Posterior cingulate gyrus (tissue), 11 donors: ENCODE results near the gene PTK6.

Experiments used
- DNase-seq, 10 donors: peaks; one replicate each; pipeline versions ENCODE4 v3.0.0 to v3.0.0-alpha.2; 2020 to 2021; ENCODE audit warnings: mixed read lengths in 3 of 10
- intact Hi-C: fragments of 100-400 bp; cut with DNase I; formaldehyde crosslinking; loops from one replicate; pipeline ENCODE4 v1.15.1; 2023

The PTK6 gene

GRCh38 chr20:63545814-63546213 lies 8.6 kb upstream of the PTK6 start:
- DNase-seq: no peak
- intact Hi-C loops: no loop called here

DNA sequence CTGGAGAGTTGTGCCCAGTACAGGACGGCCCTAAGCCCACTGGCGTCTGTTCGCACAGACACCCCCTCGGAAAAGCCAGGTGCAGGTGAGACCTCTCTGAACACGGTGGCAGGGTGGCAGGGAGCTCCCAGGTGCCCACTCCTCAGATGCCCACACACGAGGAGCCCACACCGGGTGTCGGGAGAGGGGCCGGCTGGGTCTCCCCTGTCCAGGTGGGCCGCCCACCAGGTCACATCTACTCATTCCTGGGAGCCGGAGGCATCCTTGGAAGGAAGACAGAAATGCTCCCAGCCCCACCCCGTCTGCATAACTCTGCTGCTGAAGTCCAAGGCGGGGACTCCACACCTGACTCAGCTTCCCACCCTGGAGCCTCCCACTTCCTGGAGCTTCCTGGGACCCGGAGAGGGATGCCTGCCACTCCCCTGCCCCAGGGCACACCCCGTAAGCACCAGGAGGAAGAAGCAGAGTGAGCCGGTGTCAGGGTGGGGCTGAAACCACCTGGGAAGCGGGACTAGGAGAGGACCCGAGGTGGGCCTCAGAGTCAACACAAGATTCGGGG lies 7.9 kb upstream of the PTK6 start:
- DNase-seq: no peak
- intact Hi-C loops: no loop called here

DNA sequence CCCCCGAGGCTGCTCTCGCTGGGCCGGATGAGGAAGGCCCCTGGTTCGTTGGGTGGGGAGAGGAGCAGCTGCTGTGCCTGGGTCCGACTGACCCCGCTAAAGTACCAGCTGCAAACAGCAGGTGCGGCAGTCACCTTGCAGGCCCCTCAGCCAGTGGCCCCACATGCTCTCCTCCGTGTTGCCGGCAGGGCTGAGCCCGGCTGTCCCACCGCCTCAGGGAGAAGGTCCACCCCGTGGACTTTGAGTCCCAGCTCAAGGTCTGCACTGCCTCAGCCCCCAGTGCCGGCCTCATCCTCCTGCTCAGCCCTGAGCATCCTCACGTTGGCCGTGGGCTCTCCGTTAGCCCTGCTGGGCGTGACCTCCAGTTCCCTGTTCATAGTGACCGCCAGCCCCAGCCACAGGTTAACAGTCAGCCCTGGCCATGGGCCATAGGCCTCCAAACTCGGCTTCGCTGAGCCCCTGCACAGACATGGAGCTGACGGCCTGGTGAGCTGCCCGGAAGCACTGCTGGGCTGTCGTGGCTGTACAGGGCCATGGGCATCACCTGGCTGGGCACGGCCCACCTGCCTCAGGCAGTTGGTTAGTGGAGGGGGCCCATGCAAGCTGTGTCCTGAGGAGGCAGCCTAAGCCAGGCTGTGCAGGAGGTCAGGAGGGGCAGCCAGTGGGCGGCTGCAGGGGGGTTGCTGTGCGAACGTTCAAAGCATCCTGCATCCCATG lies 7.2 kb upstream of the PTK6 start:
- no peak for DNase-seq

GRCh38 chr20:63543733-63544132 lies 6.6 kb upstream of the PTK6 start:
- intact Hi-C loops: no loop called here
- DNase-seq: no peak

More for the DNA sequence above, 7.2 kb upstream of the PTK6 start:
- intact Hi-C loops: no loop called here

GRCh38 chr20:63543131-63543530 lies 6.0 kb upstream of the PTK6 start:
- intact Hi-C loops: no loop called here

GRCh38 chr20:63542696-63543095 lies 5.5 kb upstream of the PTK6 start:
- no peak for DNase-seq
- intact Hi-C loops: no loop called here

More at GRCh38 chr20:63543131-63543530, 6.0 kb upstream of the PTK6 start:
- no peak for DNase-seq

DNA sequence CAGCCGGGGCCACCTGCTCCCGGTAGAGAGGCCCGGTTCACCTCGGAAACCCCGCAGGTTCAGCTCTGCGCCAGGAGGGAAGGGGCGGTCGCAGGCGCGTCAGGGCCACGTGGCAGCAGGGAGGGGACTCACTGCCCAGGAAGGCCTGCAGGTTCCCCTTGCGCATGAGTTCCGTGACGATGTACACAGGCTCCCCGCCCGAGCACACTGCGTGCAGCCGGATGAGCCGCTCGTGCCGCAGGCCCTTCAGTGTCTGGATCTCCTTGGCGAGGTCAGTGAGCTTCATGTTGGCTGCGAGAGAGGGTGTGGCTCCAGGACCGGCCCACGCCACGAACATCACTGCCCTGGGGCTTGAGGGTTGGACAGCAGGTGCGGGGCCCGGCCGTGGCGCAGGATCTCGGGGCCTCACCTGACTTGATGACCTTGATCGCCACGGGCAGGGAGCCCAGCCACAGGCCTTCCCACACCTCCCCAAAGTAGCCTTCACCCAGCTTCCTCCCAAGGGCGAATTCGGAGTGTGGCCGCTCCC lies 4.9 kb upstream of the PTK6 start:
- intact Hi-C loops: no loop called here
- DNase-seq: no peak

DNA sequence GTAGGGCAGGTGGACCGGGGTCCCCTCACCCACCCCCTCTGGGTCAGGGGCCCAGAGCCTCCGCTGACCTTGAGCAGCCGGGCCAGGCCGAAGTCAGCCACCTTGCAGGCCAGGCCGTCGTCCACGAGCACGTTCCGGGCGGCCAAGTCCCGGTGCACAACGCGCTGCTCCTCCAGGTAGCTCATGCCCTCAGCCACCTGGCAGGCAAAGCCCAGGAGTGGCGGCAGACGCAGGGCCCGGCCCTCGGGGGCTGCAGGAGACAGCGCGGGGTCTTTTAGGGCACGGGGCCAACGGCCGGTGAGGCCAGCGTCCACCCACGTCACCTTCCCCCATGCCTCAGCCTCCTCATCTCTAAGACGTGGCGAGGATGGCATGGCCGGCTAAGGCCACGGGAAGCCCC lies 4.2 kb upstream of the PTK6 start:
- intact Hi-C loops: no loop called here
- DNase-seq: no peak

DNA sequence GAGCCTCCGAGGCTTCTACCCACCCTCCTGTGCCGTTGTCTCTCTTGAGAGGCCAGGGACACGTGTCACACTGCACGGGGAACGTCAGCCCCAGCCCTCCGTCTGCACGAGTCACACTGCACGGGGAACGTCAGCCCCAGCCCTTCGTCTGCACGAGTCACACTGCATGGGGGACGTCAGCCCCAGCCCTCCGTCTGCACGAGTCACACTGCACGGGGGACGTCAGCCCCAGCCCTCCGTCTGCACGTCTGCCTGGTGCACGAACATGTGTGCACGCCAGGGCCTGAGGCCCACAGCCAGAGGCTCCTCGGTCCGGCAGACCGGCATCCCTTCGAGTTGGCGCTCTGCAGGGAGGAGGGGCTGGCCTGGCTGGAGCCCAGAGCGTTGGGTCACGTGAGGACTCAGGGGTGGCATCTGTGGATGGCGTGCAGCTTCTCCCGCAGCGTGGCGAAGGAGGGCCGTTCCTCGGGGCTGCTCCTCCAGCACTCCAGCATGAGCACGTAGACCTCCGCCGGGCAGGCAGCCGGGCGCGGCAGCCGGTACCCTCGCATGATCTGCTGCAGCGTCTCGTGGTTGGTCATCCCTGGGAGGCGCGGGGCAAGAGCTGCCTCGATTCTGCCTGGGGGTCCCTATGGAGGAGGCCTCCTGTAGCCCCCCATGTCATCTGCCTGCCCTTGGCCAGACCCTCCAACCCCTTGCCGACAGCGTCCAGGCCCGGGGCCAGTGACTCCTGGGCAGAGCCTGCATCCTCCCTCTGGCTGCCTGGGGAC lies 3.4 kb upstream of the PTK6 start:
- DNase-seq: peak in 7 of 10 donors; percentile 30 to 92 (median 56)

GRCh38 chr20:63539441-63540370 lies 2.5 kb upstream of the PTK6 start:
- DNase-seq: no peak
- intact Hi-C loops: loop anchor here (2.0 kb wide), 1 partner anchor 325 kb away; the partner anchor contains the start of gene TPD52L2

More for the DNA sequence above, 3.4 kb upstream of the PTK6 start:
- intact Hi-C loops: no loop called here

DNA sequence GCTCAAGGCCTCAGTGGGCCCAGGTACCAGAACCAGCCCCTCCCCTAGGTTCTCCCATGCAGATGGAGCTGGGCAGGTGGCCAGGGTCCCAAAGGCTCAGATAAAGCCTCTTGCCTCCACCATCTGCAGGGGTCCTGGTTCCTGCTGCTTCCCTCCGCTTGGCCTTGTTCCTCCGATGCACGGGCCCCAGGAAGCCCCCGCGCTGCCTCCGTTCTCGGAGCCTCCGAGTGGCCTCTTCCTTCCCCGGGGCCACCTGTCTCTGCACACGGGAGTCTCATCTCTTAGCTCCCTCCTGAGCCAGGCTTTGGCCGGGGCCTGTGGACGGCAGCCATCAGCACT lies 1.9 kb upstream of the PTK6 start:
- intact Hi-C loops: loop anchor here (2.0 kb wide), 1 partner anchor 326 kb away; the partner anchor contains the start of gene TPD52L2
- DNase-seq: no peak

DNA sequence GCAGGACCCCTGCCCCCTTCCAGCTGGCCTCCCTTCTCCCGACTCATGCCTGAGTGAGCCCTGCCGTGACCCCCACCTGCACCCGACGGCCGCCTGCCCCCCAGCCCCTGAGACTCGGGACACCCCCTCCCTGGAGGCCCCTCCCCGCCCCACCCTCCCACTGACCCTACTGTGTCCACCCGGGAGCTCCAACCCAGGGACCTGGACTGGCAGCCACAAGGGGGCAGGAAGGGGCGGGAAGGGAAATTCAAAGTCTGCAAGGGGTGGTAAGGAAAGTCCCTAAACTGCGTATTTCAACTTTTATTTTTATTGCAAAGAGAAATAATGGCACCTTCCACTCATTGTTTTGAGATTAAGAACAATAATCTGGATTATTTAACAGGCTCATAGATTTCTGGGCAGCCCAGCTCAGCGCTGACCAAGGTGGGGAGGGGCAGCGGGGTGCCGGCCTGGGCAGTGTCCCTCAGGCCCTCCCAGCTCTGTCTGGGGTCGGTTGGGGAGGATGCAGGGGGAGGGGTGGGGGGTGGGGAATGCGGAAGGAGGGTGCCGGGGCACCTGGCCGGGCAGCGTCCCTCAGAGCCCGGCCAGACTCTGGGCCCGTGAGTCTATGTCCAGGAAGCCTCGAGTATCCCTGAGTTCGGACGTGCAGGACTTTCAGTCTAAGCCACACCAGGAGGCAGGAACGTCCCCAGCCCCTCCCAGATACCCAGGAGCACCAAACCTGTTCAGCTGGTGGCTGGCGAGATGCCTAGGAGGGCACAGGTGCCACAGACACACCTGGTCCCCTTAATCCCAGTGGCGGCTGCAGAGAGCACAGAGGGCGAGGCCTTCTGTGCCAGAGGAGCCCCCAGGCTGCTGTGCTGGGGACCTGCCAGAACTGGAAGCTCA lies 1.3 kb upstream of the PTK6 start:
- intact Hi-C loops: loop anchor here (1.0 to 2.0 kb wide), 2 partner anchors 326 to 435 kb away; partner anchors contain the start of gene TPD52L2
- no peak for DNase-seq

GRCh38 chr20:63537525-63538203 lies 488 bp upstream of the PTK6 start:
- DNase-seq: peak; percentile 47 to 96 (median 73)
- intact Hi-C loops: loop anchor here (1.0 to 2.0 kb wide), 2 partner anchors 327 to 436 kb away; partner anchors contain the start of gene TPD52L2

DNA sequence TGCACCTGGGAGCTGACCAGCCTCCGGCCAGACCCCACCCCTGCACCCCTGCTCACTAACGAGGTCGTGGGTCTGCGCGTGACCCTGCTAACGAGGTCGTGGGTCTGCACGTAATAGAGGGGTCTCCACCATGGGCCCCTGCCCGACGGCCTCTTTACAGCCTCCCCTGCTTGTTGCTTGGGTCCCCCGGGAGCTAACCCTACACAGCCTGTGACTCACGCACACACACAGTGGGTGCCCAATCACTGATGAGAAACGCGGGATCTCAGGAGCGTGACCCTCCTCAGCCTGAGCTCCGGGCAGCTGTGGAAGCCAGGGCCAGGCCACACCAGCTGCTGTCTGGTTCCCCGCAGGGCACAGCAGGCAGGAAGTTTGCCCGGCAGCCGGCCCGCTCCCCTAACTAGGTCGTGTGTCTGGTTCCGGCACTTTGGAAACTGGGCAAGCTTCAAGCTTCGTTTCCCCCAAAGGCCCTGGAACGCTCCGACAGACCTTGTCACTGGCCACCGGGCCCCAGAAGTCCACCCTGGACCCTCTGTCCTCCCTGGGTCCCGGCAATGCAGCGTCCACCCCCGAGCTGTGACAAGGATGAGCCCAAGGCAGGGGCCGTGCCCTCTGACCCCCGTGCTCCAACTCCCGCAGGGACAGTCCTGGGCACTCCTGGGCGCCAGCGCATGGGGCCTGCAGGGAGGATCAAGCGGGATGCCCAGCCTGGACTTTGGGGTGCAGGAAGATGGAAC lies 767 bp downstream of the PTK6 start:
- intact Hi-C loops: no loop called here
- DNase-seq: peak in 1 of 10 donors; percentile 7

GRCh38 chr20:63534831-63535651 lies 2.1 kb downstream of the PTK6 start:
- intact Hi-C loops: no loop called here
- peak in 5 of 10 donors; percentile 5 to 82 (median 59) for DNase-seq

DNA sequence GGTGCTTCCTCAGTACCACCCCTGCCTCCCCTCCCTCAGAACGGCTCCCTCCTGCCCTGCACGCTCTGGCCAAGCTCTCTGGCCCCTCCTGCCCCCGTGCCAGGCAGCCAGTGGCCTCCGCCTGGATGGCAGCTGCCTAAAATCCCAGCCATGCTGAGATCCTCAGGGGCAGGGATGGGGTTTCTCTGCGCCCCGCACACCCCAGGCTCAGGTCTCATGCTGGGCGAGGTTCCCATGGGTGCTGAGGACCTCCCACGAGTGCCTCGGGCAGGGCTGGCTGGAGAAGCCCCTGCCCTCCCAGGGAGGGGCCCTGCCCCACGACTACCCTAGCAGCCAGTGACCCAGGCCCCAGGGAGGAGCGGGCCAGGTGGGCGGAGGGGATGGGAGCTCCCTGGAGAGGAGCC lies 2.7 kb downstream of the PTK6 start:
- intact Hi-C loops: no loop called here
- DNase-seq: peak in 1 of 10 donors; percentile 70

GRCh38 chr20:63533871-63534393 lies 3.2 kb downstream of the PTK6 start:
- DNase-seq: peak in 4 of 10 donors; percentile 3 to 86 (median 45)
- intact Hi-C loops: no loop called here
